HG03439 (cell line): Measurements from ENCODE around the gene B2M.
"Not testable (repeated sequence)": the region's sequence is repeated elsewhere in the genome, so short reads cannot be mapped to it uniquely, and the experiment has no call there.

Experiments
- ATAC-seq: cut with Tn5 transposase; IDR thresholded peaks from one replicate; pipeline ENCODE4 v1.9.1; 2021; ENCODE audit warnings: mild to moderate bottlenecking, moderate library complexity; ENCODE audit not compliant: unreplicated experiment

Gene B2M

DNA sequence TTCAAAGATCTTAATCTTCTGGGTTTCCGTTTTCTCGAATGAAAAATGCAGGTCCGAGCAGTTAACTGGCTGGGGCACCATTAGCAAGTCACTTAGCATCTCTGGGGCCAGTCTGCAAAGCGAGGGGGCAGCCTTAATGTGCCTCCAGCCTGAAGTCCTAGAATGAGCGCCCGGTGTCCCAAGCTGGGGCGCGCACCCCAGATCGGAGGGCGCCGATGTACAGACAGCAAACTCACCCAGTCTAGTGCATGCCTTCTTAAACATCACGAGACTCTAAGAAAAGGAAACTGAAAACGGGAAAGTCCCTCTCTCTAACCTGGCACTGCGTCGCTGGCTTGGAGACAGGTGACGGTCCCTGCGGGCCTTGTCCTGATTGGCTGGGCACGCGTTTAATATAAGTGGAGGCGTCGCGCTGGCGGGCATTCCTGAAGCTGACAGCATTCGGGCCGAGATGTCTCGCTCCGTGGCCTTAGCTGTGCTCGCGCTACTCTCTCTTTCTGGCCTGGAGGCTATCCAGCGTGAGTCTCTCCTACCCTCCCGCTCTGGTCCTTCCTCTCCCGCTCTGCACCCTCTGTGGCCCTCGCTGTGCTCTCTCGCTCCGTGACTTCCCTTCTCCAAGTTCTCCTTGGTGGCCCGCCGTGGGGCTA, at the start of gene B2M, which contains the start of gene PATL2:
Gene B2M, plus strand, starts transcription at position 422 of the 647 bp plus-strand sequence. Its CDS starts 30 bp downstream, at position 452.
Gene PATL2, minus strand, starts transcription at position 228 of the 647 bp plus-strand sequence. CDS start 34,833 bp downstream, outside the sequence.
- ATAC-seq: peak; percentile 79

- no peak for ATAC-seq
Observed at GRCh38 chr15:44661576-44661975, 49.7 kb upstream of the B2M start.

GRCh38 chr15:44662478-44663409, 48.6 kb upstream of the B2M start:
- peak; percentile 49 for ATAC-seq

DNA sequence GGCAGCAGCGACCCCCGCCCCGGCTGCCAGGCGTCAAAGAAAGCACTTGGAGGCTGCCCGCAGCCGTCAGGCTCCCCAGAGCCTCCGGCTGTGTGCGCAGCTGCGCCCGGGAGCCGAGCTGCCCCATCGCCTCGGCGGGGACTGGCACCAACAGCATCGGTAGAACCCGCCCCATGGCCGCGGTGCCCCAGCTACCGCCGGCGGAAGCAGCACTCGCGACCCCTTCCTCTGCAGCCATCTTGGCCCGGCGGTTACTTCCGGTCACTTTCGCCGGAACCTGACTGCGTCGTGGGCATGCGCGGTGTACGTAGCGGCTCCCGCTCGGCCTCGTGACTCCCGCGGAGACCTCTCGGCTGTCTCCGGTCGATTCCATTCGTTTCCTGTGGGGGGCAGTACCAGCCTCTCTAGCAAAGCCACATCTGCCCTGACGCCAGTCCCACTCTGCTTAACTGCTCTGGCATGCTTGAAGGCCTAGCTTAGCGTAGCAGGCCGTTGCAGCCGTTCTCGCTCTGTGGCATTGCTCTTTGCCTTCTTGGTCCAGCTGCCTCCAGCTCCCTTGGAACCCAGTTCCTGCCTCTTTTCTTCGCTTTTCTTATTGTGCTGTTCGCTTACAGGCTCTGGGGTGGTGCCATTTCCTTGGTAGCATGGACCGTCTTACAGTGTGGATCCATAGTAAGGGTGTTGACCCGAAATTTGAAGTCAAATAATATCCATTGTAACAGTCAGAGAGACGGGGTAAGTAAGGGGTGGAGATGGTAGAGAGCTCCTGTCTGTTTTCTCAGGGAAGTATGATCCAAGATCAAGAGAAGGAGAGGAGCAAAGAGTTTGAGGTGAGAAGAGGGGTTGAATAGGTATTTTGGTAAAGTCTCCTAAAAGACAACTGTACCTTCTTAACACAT, 47.7 kb upstream of the B2M start, which contains the start of gene SPG11:
Gene SPG11, minus strand, starts transcription at position 253 of the 899 bp plus-strand sequence. Its CDS starts 15 bp downstream, at position 238.
- peak; percentile 86 for ATAC-seq

DNA sequence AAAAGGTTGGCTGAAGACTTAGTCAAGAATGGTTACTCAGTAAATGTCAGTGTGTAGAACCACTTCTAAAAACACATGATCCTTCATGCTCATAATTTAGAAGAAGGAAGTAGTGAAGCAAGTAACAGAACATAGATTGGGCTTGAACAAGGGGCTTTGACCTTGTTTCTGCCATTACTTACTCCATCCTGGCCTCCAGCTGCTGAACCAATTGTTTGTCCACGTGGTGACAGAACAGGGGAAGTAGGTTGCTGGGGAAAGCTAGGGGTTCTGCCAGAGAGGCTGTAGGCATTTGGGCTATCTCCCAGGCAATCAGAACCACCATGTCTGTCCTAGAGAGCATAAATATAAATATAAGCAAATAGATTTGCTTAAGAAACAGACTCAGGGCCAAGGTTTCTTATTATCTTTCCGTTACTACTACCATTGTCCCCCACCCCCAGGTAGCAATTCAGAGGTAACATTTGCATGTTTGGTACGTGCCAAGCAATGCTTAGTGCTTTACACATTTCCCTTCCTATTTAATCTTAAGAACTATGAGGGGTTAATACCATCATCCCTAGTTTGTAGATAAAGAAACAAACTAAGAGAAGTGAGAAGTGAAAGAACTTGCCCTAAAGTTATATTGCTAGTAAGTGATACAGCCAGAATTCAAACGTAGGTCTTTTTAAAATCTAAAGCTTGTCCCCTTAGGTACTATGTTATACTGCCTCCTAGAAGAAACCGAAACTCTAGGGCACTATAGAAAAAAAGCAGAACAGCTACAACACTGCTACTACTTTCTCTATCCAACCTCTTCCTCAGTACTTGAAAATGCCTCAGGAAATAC, 44.9 kb upstream of the B2M start:
- ATAC-seq: no peak

GRCh38 chr15:44667039-44667360, 44.3 kb upstream of the B2M start:
- ATAC-seq: no peak

GRCh38 chr15:44668921-44669320, 42.4 kb upstream of the B2M start:
- no peak for ATAC-seq

DNA sequence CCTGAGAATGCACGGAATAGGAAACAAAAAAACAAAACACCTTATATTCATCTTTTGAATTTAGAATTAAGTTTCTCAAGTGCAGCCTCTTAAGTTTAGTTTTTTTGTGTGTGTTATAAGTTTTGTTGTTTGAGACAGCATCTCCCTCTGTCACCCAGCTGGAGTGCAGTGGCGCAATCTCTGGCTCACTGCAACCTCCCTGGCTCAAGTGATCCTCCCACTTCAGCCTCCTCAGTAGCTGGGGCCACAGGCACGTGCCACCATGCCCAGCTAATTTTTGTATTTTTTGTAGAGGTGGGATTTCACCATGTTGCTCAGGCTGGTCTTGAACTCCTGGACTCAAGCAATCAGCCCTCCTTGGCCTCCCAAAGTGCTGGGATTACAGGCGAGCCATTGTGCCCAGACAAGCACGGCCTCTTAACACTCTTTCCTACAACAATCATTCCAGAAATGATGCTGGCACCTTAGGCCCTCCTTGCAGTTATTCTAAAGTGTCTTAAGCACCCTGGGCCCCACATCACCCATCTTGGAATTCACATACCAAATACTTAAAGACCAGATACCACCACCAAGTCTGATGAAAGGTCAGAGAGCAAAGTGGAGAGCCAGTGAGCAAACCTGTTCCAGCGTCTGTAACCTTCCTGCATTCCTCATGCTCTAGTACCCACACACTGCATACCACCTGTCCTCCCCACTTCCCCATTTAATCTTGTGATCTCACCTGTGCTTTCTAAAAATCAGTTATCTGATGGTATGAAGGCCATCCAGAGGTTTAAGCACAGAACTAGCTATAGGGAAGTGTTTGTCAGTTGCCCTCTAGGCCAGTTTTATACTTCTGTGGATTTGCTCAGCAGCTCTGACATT, 41.0 kb upstream of the B2M start:
- no peak for ATAC-seq

- no peak for ATAC-seq
Observed at GRCh38 chr15:44673639-44674038, 37.7 kb upstream of the B2M start.

DNA sequence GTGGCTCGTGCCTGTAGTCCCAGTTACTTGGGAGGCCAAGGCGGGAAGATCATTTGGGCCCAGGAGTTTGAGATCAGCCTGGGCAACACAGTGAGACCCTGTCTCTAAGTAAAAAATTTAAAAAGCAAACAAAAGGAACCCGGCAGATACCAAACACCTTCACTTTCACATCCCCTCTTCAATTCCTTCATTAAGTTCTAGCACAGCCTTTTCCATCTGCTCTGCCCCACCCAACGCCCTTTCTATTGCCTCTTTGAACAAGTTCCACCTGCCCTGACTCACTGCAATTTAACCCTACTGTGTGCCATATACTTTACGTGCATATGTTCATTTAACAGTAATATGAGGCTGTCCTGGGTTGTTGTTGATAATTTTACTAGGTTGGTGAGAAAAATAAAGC, 35.4 kb upstream of the B2M start:
- no peak for ATAC-seq

GRCh38 chr15:44676676-44677075, 34.6 kb upstream of the B2M start:
- no peak for ATAC-seq

DNA sequence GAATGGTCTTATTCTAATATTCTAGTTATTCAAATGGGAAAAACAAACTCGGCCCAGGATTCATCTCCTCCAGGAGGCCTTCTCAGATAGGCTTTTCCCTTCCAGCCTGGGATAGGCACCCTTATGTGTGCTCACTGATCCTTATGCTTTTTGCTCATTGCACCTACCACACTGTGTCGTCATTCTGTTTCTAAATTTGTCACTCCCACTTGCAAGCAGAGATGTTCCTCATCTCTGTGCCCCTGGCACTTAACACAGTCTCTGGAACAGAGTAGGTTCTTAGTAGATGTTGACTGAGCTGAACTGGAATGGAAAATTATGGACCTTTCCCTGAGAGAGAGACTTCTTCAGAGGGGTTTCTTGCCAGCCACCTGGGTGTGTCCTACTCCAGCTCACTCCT, 29.1 kb upstream of the B2M start:
- no peak for ATAC-seq

- not testable (repeated sequence) for ATAC-seq
Observed at GRCh38 chr15:44682809-44683682, 28.3 kb upstream of the B2M start.

DNA sequence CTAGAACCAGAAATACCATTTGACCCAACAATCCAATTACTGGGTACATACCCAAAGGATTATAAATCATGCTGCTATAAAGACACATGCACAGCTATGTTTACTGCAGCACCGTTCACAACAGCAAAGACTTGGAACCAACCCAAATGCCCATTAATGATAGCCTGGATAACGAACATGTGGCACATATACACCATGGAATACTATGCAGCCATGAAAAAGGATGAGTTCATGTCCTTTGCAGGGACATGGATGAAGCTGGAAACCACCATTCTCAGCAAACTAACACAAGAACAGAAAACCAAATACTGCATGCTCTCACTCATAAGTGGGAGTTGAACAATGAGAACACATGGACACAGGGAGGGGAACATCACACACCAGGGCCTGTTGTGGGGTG, 22.0 kb upstream of the B2M start:
- ATAC-seq: not testable (repeated sequence)

DNA sequence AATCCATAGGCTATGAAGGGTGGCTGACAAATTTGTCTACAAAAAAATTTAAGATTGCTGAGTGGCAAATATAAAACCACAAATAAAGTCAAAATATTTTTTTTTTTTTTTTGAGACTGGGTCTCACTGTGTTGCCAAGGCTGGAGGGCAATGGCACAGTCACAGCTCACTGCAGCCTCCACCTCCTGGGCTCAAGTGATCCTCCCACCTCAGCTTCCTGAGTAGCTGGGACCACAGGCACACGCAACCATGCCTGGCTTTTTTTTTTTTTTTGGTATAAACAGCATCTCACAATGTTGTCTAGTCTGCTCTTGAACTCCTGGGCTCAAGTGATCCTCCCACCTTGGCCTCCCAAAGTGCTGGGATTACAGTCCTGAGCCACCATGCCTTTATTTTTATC, 21.1 kb upstream of the B2M start:
- ATAC-seq: not testable (repeated sequence)

GRCh38 chr15:44692659-44693058, 18.7 kb upstream of the B2M start:
- no peak for ATAC-seq

DNA sequence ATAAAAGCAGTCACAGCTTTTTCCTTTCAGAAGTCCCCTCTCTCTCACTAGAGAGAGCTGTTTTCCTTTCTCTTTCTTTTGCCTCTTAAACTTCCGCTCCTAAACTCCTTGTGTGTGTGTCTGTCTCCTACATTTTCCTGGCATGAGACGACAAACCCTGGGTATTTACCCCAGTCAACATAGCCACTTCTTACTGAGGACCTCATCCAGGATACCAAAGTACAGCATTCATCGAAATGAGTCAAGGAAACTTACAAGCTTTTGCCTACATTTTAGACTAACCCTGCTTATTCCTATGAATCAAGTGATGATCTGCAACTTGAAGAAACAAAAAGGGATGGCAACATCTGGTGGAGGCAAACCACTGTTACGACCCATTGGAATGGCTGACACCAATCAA, 16.9 kb upstream of the B2M start:
- no peak for ATAC-seq

GRCh38 chr15:44695294-44695693, 16.0 kb upstream of the B2M start:
- ATAC-seq: no peak
